ENCODE results near the gene AFTPH.
"Not testable (repeated sequence)": the region's sequence is repeated elsewhere in the genome, so short reads cannot be mapped to it uniquely, and the experiment has no call there.

Gene AFTPH

GRCh38 chr2:64498438-64498837 is 25.7 kb upstream of the AFTPH start:
- DNase-seq: no peak

- no peak for DNase-seq
Observed at GRCh38 chr2:64500549-64500948, 23.6 kb upstream of the AFTPH start.

- DNase-seq: no peak
Observed at GRCh38 chr2:64501946-64502345, 22.2 kb upstream of the AFTPH start.

- DNase-seq: no peak
Observed at GRCh38 chr2:64502860-64503259, 21.3 kb upstream of the AFTPH start.

DNA sequence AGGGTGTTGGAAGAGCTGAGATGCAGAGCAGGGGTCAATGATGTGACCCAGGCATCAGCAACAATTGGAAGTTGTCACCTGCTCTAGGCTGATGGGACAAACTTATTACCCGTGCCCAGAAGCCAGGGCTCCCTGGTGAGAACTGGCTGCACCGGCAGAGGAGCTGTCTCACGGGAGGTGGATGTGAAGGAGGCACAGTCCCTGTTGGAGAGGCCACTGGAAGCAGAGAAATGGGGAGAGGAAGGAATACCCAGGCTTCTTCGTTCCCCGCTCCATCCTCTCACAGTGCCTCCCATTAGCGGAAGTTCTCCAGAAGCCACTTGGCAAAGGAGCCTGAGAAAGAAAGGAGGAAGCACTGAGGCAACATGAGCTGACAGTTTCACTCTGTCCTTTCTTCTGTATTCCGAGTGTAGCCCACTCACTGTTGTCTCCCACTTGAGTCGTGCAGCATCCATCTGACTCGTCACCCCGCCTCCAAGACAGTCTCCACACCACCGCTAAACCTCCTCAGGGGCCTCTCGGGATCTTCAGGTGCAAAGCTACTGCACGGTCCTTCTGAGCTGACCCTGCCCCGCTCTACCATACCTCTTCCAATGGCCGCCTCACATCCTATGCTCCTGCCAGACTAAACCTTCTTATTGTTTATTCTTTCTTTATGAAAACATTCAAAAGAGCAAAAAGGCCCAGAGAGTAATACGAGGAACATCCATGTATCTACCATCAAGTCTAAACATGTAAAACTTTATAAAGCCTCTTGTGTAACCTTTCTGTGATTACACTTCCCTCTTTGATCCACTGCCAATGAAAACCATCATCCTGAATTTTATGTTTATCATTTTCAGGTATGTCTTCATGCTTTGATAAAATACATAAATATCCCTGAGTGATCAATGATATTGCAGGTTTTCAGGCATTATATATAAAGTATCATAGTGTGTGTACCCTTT is 19.1 kb upstream of the AFTPH start:
- DNase-seq: no peak

GRCh38 chr2:64506686-64507085 is 17.4 kb upstream of the AFTPH start:
- DNase-seq: no peak

GRCh38 chr2:64514008-64514407 is 10.1 kb upstream of the AFTPH start:
- DNase-seq: no peak

DNA sequence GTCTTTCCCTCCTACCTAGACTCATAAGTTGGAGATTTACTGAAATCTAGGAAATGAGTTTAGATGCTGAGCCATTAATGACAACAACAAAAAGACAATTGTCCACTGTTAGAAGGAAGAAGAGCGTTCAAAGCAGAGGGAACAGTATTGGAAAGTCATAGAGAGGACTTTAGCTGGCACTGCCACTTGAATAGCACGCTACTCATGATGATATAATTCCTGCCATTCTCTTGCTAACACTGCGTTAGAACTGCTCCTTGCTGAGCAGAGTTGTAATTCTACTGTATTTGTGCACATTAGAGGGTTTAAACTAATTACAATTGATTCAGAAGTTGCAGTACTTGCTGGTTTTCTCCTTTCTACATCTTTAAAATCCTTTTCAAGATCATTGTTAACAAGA is 9.0 kb upstream of the AFTPH start:
- DNase-seq: no peak

GRCh38 chr2:64516651-64517510 is 7.2 kb upstream of the AFTPH start:
- DNase-seq: no peak

DNA sequence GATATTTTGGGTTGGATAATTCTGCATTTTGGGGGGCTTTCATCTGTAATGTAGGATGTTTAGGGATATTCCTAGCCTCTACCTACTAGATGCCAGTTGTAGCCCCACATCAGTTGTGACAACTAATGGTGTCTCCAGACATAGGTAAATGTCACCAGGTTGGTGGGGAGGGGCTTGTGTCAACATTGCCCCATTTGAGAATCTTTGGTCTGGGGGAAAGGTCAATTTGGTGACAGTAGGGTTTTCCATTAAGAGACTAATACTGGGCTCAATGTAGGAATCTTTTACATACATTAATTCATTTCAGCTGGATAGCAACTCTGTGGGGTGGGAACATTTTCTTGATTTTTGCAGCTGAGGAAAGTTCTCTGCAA is 6.6 kb upstream of the AFTPH start:
- no peak for DNase-seq

- DNase-seq: no peak
Observed at GRCh38 chr2:64522843-64523428, 1.2 kb upstream of the AFTPH start.

DNA sequence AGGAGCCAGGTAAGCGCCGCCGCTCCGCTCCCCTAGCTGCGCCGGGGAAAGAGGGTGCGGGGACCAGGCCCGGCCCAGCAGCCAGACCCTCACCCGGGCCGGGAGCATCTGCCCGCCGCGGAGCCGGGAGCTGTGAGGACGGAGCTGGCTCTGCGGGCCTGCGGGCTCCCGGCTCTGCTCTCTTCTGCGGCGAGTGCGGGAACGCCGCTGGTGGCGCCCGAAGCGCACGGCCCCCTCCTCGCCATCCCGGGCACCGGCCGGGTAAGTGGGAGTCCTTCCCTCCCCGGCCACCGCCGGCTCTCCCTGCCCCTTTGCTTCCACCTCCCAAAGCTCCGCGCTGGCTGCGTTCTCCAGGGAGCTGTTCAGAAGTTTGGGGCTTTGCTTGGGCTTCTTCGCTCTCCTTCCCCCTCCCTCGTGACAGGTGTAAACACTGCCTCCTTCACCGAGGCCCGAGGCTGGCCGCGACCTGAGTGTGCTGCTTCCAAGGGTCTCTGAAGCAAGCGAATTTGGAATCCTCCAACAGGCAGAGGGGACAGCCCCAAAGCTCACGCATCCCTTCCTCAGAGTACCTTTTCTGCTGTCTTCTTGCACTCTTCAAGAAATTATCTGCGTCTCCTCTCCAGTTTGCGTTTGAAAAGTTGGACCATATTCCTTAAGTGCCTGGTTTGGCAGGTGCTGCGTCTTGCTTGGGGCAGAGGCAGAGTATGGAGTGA is 632 bp downstream of the AFTPH start:
- DNase-seq: peak; percentile 32

GRCh38 chr2:64525317-64525613 is 1.1 kb downstream of the AFTPH start:
- DNase-seq: no peak

DNA sequence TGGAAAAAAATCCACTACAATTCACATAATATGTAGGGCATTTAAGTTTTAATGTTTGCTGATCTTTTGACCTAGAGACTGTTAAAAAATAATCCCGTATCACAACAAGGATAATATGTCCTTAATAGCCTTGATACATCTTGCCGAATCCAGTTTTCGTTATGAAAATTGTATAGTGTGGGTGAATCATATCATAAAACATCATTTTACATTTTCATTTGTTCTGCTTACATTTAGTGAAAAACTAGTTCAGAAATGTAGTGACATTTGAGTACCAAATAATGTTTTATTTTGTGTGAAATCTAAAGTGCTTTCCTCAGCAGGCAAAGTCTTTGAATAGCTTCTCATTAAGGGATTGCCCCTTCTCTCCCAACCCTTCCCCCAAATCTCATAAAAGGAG is 1.9 kb downstream of the AFTPH start:
- DNase-seq: no peak

GRCh38 chr2:64530946-64531345 is 6.8 kb downstream of the AFTPH start:
- not testable (repeated sequence) for DNase-seq

DNA sequence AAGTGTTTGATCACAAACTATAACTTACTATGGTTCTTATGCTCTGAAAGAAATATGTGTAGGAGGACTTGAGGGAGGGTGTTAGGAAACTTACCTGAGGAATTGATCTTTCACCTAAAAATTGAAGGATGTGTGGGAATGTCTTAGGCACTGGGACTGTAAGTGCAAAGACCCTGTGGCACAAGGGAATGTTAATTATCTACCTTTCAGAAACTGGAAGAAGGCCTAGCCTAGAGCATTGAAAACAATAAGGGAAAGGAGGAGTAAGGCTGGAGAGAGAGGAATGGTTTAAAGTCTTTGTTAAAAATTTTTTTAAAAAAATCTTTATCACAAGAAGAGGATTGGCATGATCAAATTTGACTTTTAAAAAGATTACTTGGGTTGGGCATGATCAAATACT is 7.9 kb downstream of the AFTPH start:
- no peak for DNase-seq

GRCh38 chr2:64533882-64534281 is 9.8 kb downstream of the AFTPH start:
- no peak for DNase-seq

DNA sequence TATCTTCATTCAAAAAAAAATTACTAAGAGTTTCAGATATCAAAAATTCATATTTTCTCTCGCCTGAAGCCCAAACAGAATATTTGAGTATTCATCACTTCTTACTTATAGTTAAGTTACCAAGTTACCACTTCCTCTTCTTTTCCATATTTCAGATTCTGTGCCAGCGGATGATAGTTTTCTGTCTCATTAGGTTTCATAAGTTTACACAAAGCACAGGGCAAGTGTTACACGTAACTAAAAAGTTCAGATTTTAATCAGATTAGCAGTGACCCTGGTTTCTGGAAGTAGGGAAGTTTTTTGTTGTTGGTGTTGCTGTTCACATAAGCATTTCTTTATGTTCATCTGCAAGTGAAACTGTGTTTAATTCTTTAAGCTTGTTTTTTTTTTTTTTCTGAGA is 10.2 kb downstream of the AFTPH start:
- no peak for DNase-seq

- no peak for DNase-seq
Observed at GRCh38 chr2:64535024-64535423, 10.9 kb downstream of the AFTPH start.

- no peak for DNase-seq
Observed at GRCh38 chr2:64537991-64538390, 13.9 kb downstream of the AFTPH start.

DNA sequence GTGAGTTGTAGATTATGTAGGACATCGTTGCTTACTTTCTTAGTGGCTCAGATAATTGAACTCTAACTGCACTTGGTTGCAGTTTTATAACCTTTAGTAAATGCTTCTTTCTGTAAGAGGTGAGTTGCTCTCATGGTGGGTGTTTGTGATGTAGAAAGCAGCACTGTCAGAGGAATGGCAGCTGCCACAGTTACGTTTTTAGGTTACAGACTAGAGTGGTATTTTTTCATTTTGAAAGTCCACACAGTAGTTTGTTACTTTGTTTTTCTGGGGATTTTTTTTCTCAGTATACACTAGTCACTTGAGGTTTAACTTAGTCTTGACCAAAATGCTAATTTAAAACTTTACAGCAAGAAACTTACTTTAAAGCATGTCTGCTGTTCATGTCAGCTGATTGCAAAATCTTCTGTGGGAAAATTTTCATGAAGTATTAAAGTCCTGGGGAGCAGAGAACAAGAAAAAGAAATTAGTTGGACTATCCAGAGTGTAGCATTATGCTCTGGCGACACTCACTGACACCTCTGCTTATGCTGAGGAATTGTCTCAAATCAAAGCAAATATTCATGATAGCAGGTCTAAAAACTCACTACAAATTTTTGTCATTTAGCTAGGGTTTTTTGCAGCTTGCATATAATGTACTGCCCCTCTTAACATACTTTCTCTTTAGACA is 14.8 kb downstream of the AFTPH start:
- DNase-seq: no peak

- DNase-seq: no peak
Observed at GRCh38 chr2:64540615-64541014, 16.5 kb downstream of the AFTPH start.

GRCh38 chr2:64541547-64541946 is 17.4 kb downstream of the AFTPH start:
- no peak for DNase-seq
